ENCODE results near the gene SLC5A1.

GRCh38 chr22:32083814-32084213, 40.8 kb downstream of the SLC5A1 start:
- TF ChIP-seq POLR2AphosphoS5 (IDR thresholded peaks at IDR 0.05; ENCODE audit: low read depth, low read length) (no peak), RFX5 (IDR thresholded peaks at IDR 0.05; ENCODE audit: low read depth, low read length) (no peak), SALL2 (CRISPR knock-in tag; IDR thresholded peaks at IDR 0.05) (no peak)
- TF ChIP-seq, protein P1, sequence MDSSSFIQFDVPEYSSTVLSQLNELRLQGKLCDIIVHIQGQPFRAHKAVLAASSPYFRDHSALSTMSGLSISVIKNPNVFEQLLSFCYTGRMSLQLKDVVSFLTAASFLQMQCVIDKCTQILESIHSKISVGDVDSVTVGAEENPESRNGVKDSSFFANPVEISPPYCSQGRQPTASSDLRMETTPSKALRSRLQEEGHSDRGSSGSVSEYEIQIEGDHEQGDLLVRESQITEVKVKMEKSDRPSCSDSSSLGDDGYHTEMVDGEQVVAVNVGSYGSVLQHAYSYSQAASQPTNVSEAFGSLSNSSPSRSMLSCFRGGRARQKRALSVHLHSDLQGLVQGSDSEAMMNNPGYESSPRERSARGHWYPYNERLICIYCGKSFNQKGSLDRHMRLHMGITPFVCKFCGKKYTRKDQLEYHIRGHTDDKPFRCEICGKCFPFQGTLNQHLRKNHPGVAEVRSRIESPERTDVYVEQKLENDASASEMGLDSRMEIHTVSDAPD (CRISPR knock-in tag; IDR thresholded peaks at IDR 0.05) = no peak
- TF ChIP-seq, protein P2, sequence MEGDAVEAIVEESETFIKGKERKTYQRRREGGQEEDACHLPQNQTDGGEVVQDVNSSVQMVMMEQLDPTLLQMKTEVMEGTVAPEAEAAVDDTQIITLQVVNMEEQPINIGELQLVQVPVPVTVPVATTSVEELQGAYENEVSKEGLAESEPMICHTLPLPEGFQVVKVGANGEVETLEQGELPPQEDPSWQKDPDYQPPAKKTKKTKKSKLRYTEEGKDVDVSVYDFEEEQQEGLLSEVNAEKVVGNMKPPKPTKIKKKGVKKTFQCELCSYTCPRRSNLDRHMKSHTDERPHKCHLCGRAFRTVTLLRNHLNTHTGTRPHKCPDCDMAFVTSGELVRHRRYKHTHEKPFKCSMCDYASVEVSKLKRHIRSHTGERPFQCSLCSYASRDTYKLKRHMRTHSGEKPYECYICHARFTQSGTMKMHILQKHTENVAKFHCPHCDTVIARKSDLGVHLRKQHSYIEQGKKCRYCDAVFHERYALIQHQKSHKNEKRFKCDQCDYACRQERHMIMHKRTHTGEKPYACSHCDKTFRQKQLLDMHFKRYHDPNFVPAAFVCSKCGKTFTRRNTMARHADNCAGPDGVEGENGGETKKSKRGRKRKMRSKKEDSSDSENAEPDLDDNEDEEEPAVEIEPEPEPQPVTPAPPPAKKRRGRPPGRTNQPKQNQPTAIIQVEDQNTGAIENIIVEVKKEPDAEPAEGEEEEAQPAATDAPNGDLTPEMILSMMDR (CRISPR knock-in tag; IDR thresholded peaks at IDR 0.05) = no peak

All from HepG2 (cell line).